GM18873 (cell line): ENCODE data around the gene PIN4.
"Not testable (repeated sequence)": the region's sequence is repeated elsewhere in the genome, so short reads cannot be mapped to it uniquely, and the experiment has no call there.

Experiments used
- ATAC-seq: cut with Tn5 transposase; IDR thresholded peaks from one replicate; pipeline ENCODE4 v1.9.1; 2021; ENCODE audit warnings: mild to moderate bottlenecking, moderate library complexity, moderate number of reproducible peaks; ENCODE audit not compliant: unreplicated experiment, low FRiP score

PIN4 gene

DNA sequence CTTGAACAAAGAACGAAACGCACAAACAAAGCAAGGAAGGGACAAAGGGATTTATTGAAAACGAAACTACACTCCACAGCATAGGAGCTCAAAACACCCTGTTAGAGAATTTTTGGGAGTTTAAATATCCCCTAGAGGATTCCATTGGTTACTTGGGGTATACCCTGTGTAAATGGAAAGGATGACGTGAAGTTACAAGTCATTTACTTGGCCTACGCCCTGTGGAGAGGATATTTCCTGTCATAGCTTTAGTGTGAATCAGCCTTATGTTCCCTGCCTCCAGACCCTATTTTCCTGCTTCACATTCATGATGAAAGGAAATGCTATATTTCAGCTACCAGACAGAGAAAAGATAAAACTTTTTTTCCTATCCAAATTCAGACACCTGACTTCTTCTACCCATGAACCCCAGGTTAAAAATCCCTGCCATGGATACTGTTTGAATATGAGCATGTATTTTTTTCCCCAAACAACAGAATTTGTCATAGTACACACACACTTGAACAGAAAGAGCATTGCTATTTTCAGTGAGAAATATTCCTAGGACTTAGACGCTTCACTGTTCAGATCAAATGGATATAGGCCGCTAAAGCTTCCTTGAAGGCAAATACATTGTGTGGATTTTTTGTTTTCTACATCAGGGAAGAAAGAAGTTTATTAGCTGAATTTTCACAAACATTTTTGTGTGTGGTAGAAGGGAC lies 20.4 kb downstream of the PIN4 start:
- ATAC-seq, result no peak

GRCh38 chrX:72202792-72203401 lies 21.3 kb downstream of the PIN4 start:
- ATAC-seq, result no peak

- peak; percentile 88 for ATAC-seq
These were observed 21.9 kb downstream of the PIN4 start for GRCh38 chrX:72203421-72203820.

DNA sequence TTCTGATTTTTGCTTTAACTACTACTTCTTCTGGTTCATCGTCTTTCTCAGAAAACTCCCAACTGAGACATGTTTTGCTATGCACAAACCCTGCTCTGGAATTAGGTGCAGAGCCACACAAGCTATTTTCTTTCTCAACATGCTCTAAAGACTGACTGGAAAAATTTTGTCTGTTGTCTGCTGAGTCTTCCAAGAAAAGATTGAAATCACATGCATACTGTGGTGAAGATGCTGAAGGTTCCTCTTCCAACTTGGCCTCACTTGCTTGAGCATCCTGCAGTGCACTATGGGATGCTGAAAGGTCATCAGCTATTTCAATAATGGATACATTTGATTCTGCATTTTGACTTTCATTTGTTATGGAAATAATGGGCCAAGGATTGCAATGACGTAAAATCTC lies 24.1 kb downstream of the PIN4 start:
- no peak for ATAC-seq

GRCh38 chrX:72207366-72207765 lies 25.8 kb downstream of the PIN4 start:
- ATAC-seq, result no peak

DNA sequence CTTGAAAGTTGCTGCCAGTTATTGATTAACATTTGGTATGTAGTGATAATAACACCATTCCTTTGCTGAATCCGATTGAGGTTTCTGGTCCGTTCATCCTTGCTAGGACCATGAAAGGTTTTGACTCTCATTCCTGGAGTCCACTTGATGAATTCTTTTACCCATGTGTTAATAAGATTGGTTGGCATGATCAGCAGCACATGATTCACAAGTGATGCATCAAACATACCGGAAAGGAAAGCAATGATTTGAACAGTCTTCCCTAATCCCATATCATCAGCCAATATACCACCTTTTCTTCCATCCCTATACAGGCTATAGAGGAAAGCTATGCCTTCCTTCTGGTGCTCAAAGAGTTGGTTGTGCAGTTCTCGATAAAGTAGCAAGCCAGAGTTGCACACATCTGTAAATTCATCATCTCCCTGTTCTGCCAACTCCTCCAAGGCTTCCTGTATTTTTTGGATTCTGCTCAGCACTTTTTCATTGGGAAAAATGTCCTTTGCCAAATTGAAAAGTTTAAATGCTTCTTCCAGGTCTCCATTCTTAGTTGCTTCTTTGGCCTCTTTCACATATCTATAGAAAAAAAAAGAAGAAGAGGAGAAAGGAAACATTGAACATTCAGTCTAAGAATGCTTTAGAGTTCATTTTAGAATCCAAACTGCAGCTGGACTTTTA lies 26.7 kb downstream of the PIN4 start:
- no peak for ATAC-seq

GRCh38 chrX:72216973-72217372 lies 35.4 kb downstream of the PIN4 start:
- no peak for ATAC-seq

GRCh38 chrX:72220375-72220774 lies 38.8 kb downstream of the PIN4 start:
- ATAC-seq, result not testable (repeated sequence)

DNA sequence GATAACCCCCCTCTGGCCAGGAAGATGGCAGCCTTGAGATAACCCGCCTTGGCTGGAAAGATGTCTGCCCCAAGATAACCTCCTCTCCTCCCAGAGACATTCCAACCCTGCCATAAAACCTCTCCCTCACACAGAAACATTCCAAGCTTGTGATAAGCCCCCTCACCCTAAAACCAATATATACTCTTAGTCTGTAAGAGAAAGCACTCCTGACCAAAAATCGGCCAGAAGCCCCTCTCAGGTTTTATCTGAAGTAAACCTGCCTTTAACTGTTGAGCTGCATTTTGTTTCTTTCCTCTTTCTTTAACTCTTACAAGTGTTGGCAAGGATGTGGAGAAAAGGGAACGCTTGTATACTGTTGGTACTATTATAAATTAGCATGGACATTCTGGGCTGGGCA lies 48.7 kb downstream of the PIN4 start:
- ATAC-seq, result no peak

- ATAC-seq, result no peak
These were observed 55.3 kb downstream of the PIN4 start for GRCh38 chrX:72236841-72237240.

DNA sequence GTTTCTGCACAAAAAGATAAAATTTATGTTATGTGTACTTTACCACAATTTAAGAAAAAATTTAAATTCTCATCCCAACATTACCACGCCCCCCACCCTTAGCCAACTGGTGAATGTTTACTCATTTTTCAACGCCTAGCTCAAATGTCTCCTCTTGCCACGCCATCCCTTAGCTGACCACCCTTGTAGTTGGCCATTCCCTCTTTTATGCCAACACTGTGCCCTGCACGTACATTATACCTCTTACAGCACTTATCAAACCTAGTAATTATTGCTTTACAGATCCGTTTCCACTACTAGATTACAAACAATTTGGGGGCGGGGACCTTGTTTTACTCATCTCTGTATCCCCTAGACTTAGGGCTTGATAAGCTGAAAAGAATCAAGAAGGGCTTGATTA lies 56.6 kb downstream of the PIN4 start:
- no peak for ATAC-seq

GRCh38 chrX:72238721-72239475 lies 57.3 kb downstream of the PIN4 start, which contains the start of gene ERCC6L:
ERCC6L (minus strand) TSS chrX:72239027; CDS start chrX:72238911, 116 bp downstream.
- peak; percentile 87 for ATAC-seq

GRCh38 chrX:72240976-72241375 lies 59.4 kb downstream of the PIN4 start:
- ATAC-seq, result no peak

DNA sequence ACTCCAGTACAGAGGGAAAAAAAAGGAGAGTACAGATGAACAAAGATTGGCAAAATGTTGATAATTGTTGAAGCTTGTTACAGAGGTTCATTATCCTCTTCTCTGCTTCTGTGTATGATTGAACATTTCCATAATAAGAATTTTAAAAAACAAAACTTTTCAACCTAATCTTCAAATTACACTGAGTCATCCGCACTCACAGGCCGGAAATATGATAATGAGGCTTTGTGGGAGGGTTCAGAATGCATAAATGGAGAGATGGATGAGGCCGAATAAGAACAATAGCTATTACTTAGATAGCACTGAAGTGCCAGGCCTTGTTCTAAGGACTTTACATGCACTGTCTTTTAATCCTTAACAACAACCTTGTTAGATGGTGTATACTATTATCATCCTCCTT lies 61.9 kb downstream of the PIN4 start:
- no peak for ATAC-seq

GRCh38 chrX:72245461-72246089 lies 64.0 kb downstream of the PIN4 start:
- ATAC-seq, result no peak

DNA sequence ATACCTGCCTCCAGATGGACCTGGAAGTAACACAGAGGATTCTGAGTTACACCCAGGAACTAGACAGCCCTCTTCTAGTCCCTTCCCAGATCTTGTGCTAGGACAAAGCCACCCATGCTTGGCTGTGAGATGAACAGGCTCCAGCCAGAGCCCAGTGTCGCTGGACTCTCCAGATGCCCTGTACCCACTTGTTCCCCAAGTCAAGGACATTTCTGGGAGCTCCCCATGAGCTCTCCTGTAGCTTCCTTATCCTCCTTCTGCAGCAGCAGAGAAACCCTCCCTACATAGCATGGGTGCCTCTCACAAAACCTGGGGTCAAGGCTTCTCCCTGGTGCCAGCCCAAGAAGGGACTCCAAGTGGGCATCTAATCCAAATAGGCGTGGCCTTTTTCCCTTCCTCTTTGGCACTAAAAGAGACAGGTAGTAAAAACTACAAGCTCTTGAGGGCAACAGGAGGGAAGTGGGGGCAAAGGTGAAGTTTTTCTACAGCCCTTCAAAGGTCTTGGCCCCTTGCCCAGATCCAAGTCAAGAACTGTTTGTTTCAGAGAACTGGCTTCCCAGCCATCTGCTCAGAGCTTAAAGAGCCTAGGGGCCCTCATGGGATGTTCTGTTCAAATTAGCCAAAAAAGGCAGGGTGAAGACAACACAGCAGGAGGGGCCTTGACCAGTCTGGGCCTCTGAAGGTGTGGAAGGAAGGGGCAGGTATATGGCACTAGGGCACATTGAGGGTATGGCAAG lies 65.8 kb downstream of the PIN4 start:
- ATAC-seq, result no peak
